Effector CD4-positive, alpha-beta T cell (primary cell): Measurements from ENCODE around the gene DOCK4.
"Not testable (repeated sequence)": the region's sequence is repeated elsewhere in the genome, so short reads cannot be mapped to it uniquely, and the experiment has no call there.

Source experiments
- DNase-seq: peaks from one replicate; pipeline ENCODE4 v3.0.0-alpha.2; 2020

The DOCK4 gene

DNA sequence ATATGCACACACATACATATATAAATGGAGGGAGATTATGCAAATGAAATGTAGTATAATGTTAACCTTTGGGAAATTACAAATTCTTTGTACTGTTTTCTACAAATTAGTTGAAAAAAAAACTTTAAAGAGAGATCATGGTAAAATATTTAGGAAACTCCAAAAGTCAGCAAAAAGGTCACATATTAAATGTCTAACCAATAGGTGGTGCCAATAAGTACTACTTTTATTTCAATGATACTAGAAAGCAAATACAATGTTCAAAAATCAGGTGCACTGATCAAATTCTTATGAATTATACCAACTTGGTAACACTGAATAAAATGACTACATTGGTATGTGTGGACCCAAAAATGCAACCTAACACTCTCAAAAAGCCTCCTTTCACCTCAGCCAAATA, 276.9 kb downstream of the DOCK4 start:
- no peak for DNase-seq

DNA sequence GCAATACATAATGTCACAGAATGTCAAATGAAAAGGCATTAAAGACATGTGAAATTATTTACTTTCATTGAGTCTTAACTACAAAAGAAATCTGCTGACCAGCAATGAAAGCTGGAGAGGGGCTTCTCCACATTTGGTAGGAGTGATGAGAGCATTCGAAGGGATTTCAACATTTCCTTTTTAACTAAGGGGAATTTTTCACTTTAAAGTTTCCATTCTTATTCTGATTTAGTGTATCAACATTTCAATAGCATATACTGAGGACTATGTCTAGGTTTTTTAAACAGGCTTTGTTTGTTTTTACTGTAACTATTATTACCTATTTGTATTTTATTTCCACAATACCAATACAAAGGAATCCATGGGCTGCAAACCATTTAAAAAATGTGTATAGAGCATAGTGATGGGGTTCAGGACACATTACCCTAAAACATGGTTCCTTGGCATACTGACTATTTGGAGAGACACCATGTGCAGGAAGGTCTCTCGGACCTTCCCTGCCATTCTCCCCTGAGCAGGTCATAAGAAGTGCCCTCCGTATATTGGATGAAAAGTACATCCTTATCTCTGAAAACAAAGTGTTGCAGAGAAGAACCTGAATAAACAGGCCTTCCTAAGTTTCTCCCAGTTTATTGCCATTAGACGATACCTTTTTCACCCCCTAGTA, 278.7 kb downstream of the DOCK4 start:
- DNase-seq, result no peak

DNA sequence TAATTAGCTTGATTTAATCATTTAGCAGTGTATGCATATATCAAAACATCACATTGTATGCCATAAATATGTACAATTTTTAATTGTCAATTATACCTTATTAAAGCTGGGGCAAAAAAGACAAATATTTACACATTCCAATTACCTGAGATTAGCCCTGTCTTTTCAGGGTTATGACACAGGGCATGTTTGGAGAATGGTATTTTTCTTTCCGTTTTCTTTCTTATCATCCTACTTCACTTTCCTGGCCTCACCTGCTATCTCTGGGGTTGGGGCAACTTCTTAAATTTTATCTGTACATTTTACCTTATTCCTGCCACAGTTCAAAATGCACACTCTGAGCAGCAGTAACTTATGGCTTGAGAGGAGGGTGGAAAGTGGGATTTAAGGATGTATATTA, 285.9 kb downstream of the DOCK4 start:
- DNase-seq, result no peak

DNA sequence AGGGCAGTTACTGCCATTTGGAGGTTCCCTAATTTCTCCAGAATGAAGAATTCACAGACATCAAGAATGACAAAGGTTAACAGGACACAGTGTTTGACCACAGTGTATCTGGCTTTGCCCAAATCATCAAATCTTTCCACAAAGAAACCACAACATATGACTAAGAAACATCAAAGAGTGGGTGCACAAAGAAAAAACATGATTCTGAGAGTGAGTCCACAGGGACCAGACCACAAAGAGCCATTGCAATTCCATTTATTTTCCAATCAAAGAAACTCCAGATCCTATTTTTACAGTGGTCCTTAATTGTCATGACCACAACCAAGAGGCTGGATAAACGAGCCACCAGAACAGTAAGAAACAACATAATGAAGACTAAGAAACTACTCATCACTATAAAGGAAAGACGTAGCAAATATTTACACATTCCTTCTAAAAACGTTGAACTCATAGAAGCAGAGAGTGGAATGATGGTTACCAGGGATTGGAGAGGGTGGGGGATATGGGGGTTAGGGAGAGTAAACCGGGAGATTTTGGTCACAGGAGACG, 286.5 kb downstream of the DOCK4 start:
- DNase-seq, result no peak

DNA sequence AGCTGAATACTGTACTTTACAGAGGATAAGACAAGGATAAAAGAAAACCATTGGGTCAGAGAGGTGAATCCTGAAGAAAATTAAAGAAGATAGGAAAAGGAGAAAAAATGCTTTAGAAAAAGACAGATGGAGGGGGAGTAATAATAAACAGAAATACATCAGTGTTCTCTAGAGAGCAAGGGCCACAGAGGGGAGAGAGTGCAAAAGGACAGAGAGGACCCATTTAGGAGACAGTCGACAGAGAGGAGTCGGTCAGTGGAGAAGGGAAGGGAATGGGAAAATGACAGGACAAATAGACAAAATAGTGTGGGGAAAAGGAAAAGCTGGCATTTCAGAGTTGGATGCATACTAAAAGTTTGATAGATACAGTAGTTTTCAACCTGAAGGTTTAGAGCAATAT, 287.0 kb downstream of the DOCK4 start:
- no peak for DNase-seq

DNA sequence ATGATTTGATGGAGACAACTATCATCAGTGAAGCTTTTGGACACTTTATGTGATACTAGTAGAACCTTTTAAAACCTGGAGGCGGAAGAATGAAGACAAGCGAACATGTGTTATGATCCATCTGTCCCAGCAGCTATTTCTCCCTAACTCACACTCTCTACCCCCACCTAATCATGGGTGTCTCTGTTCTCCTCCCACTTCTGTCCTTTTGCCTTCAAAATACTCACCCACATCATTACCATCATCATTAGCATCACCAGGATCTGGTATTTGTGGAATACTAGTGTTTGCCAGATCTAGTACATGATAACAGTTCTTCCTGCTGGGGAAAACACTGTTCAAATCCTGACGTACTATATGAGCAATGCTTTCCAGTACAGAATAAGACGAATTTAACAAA, 287.7 kb downstream of the DOCK4 start:
- DNase-seq, result no peak

DNA sequence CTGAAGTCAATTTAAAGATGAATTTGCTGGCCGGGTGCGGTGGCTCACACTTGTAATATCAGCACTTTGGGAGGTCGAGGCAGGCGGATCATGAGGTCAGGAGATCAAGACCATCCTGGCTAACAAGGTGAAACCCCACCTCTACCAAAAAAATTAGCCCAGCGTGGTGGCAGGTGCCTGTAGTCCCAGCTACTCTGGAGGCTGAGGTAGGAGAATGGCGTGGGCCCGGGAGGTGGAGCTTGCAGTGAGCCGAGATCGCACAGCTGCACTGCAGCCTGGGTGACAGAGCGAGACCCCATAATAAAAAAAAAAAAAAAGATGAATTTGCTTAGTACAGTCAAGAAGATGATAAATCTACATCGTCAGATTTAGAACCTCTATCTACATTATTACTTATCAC, 288.8 kb downstream of the DOCK4 start:
- not testable (repeated sequence) for DNase-seq

DNA sequence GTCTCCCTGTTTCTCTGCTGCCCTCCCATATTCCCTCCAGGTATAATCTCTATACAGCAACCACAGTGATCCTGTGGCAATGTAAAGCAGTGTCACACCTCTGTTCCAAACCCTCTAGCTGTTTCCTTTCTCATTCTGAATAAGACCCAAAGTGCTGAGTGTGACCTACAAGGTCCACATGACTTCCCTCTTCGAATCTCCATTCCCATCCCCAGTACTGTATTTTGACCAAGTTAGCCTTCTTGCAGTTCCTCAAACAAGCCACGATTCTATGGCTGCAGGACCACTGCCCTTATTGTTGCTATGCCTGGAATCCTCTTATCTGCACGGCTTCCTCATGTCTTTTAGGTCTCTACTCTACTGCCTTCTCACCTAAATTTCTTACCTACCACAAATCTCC, 291.9 kb downstream of the DOCK4 start:
- DNase-seq, result no peak

DNA sequence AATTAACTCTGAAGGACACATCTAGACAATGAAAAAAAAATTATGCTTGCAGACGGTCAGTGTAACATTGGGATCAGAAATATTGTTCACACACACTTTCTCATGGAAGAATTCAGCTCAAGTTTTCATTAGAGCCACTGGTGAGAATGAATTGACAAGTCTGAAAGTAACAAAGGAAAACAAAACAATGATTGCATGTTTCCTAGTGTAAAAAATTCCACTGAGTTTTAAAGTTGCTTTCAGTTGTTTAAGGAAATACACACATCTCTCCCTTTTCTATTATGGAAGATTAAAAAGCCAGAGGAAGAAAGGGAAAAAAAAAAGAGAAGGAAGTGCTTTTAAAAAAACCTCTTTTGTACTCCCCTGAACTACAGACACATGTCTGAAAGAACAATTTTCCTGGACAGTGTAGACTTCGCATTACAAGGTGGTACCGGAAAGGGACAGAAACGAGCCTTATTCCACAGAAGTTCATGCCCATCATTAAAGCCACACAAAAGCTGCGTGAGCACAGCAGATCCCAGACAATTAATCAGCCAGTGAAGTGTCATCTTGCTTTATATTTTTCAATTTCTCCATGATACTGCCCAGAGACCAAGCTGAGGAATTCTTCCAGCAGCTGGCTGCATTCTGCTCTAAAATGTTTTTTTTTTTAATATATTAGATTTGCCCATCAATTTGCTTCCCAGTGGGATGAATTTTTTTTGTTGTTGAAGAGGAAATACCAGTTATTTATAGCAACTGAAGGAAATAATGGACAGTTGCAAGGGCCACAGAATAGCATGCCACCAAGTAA, 294.8 kb downstream of the DOCK4 start:
- no peak for DNase-seq

DNA sequence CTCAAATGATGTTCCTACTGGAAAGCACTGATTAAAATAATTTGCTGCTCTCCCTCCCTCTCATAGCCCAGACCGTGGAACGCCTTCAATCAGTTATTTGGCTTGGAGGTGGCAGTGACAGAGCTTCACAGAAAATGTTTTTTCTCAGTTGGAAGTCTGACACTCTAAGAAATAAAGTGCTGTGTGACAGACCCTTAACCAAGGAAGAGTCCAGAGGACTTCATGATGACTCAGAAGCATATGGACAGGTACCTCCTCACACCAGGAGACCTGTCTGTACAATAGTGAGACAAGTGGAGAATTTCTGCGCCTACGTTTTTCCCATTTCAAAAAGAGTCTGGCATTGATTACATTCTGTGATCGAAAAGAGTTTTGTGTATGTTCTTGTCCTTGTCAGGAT, 295.5 kb downstream of the DOCK4 start:
- DNase-seq, result no peak

DNA sequence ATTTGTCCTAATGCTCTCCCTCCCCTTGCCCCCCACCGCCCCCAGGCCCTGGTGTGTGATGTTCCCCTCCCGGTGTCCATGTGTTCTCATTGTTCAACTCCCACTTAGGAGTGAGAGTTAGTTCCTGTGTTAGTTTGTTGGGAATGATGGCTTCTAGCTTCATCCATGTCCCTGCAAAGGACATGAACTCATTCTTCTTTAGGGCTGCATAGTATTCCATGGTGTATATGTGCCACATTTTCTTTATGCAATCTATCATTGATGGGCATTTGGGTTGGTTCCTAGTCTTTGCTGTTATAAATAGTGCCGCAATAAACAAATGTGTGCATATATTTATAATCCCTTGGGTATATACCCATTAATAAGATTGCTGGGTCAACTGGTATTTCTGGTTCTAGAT, 297.5 kb downstream of the DOCK4 start:
- DNase-seq, result not testable (repeated sequence)

DNA sequence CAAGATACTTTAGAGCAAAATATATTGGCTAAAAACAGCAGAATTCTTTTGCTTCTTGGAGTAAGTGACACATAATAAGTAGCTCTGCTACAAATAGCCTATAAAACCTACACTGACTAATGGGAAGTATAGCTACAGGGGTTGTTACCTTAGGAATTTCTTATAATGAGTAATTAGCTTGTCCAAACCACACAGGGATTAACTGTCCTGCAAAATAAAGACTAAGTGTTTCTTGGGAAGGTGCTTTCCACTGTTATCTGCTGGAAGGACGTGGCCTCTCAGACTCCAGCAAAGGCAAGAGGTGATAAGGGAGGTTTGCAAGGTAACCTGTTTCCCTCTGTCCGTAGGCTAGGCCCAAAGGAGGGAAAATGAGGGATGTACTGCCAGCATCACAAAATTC, 302.4 kb downstream of the DOCK4 start:
- no peak for DNase-seq

DNA sequence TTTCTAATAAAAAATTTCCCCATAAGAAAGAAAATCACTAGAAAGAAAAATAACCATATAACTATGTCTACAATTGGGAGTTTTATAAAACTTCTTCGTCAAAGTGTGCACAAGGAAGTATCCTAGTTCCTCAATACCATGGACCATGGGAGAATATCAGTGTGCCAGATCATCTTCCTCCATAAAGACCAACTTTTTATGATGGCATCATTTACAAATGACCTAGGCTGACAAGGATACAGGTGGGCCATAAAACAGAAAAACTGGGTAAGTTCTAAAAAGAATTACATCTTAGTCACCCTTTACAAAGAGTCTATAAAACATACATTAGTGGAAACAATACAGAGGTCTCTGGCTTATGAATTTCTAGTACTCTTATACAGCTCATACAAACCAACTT, 303.2 kb downstream of the DOCK4 start:
- no peak for DNase-seq

DNA sequence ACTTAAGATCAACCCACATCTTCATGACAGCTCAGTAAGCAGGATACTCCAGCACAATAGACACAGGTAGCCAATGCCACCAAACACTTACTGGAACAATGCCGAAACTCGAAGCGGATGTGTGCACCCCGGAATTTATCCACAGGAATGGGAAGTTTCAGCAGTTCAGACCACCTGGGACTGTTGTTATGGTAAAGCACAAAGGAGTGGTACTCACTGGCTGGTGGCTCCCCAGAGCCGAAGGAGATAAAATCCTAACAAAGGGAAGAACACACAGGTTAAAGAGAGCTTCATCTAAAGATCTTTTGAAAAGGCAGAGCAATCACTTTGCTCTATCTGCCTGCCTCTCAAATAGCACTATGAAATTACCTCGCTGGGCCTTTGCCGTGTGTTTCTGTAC, 305.9 kb downstream of the DOCK4 start:
- DNase-seq, result no peak

DNA sequence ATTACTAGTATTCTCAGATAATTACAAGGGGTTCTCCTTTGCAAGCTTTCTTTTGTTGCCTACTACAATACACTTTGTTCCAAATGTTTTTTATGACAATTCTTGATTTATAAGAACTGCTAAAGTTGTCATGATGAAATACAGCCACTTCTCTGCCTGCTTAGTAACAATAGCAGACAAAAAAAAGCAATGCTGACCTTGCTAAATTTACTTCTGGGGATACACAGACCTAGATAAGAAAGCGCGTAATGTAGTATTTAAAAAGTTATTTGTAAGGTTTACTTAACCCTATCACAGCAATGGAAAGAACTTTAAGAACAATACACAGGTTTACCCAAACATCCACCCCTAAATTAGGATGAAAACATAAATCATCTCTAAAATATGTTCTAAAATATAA, 311.1 kb downstream of the DOCK4 start:
- no peak for DNase-seq

DNA sequence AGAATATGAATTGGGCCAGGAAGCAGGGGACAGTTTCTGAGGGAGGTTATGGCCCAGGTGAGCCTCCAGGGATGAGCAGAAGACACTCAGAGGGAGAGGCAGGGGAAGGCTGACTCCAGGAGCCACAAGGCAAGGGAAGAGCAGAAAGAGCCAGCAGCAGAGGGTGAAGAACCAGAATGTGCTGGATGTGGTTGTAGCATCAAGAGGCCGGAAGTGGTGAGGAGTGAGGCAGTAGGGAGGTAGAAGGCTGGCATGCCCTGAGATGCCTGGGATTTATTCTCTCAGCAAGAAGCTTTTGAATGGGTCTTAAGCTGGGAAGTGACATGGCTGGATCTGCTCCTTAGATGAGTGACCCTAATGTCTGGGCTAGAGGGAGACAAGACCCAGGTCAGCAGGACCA, 311.7 kb downstream of the DOCK4 start:
- no peak for DNase-seq

DNA sequence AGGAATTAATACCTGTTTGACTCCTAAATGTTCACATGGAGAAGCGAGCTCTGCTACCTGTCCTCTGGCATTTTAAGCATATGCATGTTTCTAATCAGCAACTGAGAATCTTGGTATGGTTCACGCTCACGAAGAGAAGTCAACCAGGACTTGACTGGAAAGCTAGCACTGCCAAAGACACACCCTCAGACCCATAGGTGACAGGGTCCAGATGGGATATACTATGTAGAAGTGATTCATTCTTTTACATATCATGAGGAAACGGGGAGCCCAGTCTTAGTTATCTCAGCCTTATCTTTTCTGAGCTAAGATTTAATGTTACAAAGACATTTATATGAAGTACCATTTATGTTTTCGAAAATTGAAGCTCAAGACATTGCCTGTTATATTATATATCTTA, 313.0 kb downstream of the DOCK4 start:
- no peak for DNase-seq

DNA sequence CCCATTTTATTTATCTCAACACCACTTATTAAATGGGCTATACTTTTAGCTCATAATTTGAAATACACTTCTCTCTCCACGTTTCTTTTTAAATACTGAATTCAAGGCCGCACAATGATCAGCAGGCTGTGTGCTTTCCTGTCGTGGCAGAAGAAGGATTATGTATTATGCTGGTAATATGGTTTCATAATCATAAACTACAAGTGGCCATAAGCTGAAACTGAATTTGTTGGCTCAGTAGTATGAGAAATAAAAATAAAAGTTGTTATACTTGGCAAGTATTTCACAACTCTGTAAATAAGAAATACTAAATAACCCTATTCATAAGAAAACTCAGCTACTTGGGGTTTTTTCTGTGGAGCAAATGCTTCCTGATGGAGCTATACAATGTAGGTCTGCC, 313.6 kb downstream of the DOCK4 start:
- no peak for DNase-seq

DNA sequence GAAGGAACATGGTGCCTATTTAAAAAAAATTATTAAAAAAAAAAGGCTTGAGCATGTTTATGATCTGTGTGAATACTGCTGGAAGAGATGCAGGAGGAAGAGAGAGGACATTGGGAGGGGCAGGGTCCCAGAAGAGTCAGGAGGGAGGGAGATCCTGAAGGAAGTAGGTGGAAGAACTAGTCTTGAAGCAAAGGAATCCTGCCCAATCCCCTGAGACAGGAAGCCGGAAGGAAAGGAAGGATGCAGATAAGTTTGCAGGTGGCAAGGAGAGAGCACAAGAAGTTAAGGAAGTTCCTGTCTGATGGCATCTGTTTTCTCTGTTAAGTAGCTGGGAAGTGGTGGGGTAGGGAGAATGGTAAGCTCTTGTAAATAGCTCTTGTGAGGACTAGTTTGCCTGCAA, 318.5 kb downstream of the DOCK4 start:
- DNase-seq, result no peak

DNA sequence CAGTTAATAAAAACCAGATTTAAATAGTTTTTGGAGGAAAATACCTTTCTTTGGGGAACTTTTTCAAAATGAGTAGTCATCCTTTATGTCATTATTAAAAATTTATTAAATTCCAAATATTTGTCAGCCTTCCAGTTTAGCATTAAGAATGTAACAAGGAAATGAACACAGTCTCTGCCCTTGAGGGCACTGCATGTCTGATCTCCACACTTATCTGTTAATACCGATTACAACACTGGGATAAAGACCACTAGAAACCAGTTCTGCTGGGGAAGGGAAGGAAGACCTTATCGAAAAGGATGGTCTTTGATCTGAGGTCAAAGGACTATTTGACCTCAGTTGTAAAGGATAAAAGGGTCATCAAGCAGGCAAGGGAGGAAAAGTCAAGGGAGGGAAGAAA, 320.0 kb downstream of the DOCK4 start:
- no peak for DNase-seq

DNA sequence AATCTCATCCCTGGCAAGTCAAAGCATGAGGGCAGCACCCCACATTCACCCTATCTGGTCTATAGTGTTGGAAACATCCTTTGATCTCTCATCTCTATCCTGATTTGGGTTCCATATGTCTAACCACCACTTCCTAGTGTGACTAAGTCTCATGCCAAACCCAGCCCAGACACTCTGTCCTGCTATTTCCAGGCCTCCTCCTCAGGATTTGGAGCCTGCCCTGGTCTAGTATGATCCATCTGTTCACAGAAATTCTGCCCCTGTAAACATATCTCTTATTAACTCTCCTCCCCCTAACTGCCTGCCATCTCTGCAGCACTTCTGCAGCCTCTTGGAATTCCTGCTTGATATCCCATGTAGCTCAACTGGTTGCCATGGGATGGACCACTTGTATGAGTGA, 323.0 kb downstream of the DOCK4 start:
- no peak for DNase-seq

DNA sequence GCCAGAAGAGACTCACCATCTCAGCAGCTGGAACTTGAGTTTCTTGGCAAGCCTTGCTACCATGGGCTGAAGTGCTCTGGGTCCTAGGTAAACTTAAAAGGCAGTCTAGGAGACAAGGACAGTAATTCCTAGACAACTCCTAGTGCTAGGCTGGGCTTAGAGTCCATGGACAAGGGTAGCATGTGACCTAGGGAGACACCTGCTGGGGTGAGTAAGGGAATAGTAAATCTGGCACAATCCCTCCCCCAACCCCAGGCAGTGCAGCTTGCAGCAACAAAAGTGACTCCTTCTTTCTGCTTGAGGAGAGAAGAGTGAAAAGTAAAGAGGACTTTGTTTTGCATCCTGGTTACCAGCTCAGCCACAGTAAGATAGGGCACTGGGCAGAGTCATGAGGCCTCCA, 327.4 kb downstream of the DOCK4 start:
- DNase-seq, result no peak

DNA sequence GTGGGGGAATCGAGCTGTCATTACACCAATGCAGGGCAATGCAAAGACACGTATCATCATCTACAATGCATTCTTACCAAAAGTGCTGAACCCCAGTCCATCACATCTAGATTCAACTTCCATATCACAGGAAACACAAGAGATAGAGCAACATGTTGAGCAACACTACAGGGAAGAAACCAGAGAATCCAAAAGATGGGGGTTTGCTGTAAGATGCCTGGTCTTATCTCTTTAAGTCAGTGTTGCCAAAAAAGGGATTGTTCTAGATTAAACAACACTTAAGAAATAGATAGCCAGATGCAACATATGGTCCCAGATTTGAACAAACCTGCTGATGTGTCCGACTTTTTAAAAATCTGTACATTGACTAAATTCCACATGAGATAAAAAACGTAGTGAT, 328.3 kb downstream of the DOCK4 start:
- DNase-seq, result no peak

DNA sequence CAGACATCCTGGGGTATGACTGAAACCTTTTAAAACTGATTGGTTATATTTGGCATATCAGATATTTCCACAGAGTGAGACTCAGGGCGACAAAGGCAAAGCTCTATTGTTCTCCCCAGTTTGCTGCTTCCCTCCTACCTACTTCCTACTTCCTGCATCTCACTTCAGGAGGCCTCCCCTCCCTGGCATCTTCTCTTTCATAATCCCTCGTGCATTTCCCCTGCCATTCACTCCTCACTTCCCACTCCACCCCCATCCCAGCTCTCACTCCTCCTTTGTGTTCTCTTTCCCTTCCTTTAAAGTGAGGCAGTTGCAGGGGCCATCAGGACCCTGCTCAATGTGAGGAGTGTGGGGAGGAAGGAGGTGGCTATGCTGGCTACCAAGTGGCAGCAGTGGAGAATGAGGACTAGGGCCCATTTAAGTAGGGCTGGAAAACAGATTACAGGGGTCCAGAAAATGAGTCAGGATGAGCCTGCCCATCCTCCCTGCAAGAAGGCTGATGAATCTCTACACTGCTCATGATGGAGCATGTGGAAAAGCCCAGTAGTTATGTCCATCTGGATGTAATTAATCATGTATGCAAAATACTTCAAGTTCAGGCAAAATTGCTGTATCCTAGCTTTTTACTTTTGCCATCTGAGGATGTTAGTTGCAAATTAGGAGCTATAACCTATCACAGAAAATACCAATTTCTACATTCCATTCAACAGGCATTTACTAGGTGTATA, 332.1 kb downstream of the DOCK4 start:
- DNase-seq, result no peak
